ENCODE measurements around the gene NIP7.

Gene NIP7

DNA sequence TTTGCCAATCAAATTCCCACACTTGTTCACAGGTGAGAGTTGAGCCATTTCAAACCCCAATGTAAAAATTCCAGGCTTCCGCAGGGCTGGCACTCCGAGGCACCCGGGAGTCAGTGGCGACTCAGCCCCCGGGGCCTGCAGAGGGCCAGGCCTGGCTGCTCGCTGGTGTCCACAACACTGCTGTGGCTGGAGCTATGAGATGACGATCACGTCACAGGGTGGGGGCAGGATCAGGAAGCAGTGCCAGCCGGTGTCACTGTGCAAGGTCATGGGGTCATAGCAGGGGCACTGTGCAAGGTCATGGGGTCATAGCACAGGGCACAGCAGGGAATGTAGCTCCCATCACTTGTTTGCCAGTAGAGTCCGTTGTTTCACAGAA, 20.7 kb upstream of the NIP7 start:
- DNase-seq (ENCODE audit: low read depth): no peak

GRCh38 chr16:69319381-69319780, 20.2 kb upstream of the NIP7 start:
- DNase-seq (ENCODE audit: low read depth): no peak

DNA sequence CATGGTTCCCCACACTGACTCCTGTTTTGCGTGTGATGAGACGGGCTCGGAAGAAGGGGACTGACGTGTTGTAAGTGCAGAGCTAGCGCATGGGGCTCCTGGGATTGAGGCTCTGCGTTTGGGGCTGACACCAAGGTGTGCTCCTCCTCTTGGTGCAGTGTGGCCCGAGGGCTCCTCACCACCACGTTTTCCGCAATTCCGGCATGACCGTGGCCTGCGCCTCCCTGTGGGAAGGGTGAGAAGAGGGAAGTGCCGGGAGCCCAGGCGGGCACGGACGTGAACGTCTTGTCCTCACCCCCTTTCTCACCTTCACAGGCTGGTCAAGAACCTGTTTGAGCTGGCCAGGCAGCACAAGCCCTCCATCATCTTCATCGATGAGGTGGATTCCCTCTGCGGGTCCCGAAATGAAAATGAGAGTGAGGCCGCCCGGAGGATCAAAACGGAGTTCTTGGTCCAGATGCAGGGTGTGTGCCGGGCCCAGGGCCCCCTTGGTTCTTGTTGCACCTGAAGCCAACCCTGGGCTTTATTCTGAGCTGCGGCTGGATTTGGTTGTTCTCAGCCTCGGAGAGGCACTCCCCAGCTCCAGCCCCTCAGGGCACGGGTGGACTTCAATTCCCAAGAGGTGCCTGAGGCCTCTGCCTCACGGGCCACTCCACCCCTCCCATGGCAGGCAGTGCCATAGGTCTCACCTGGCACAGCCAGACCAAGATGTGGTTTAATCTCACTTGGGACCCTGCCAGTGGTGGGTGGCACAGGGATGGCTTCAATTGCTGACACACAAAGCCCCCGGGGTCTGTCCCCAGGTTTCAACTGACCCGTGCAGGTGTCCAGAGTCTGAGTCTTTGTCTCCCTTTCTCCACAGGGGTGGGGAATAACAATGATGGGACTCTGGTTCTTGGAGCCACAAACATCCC, 19.5 kb upstream of the NIP7 start:
- DNase-seq (ENCODE audit: low read depth): no peak

GRCh38 chr16:69320740-69321073, 18.9 kb upstream of the NIP7 start:
- DNase-seq (ENCODE audit: low read depth): no peak

GRCh38 chr16:69321080-69321479, 18.5 kb upstream of the NIP7 start:
- no peak for DNase-seq (ENCODE audit: low read depth)

- DNase-seq (ENCODE audit: low read depth): no peak
Measured at GRCh38 chr16:69322343-69322742, 17.2 kb upstream of the NIP7 start.

DNA sequence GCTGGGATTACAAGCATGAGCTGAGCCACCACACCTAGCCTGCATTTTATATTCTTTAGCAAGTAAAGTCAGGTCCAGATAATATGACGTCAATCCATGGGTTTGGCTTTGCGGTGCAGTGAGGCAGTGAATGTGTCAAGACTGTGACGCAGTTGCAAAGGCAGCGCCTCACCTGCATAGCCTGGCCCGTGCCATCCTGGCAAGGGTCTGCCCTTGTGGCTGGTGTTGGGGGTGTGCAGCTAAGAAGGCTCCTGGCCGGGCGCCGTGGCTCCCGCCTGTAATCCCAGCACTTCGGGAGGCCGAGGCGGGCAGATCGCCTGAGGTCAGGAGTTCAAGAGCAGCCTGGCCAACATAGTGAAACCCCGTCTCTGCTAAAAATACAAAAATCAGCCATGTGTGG, 16.2 kb upstream of the NIP7 start:
- no peak for DNase-seq (ENCODE audit: low read depth)

DNA sequence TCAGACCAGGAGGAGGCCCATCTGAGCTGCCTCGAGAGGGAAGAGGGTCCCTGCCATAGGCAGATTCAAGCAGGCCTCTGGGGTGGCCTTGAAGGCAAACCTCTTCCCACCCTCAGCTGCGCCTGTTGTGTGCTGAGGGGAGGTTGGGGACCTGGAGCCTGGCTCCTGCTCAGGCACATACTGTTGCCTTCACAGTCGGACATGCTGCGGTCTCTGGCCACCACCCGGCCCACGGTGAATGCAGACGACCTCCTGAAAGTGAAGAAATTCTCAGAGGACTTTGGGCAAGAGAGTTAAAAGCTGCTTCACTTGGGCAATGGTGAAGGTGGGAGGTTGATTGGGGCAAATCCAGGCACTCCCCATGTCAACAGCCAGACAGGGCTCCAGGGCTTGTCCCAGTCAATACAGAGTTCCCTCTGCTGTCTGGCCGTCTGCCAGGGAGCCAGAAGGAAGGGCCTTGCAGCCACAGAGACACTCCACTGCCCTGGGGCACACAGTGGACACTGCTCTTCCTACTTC, 15.5 kb upstream of the NIP7 start:
- DNase-seq (ENCODE audit: low read depth): no peak

GRCh38 chr16:69324585-69325253, 14.9 kb upstream of the NIP7 start:
- no peak for DNase-seq (ENCODE audit: low read depth)

GRCh38 chr16:69325784-69326171, 13.8 kb upstream of the NIP7 start:
- no peak for DNase-seq (ENCODE audit: low read depth)

DNA sequence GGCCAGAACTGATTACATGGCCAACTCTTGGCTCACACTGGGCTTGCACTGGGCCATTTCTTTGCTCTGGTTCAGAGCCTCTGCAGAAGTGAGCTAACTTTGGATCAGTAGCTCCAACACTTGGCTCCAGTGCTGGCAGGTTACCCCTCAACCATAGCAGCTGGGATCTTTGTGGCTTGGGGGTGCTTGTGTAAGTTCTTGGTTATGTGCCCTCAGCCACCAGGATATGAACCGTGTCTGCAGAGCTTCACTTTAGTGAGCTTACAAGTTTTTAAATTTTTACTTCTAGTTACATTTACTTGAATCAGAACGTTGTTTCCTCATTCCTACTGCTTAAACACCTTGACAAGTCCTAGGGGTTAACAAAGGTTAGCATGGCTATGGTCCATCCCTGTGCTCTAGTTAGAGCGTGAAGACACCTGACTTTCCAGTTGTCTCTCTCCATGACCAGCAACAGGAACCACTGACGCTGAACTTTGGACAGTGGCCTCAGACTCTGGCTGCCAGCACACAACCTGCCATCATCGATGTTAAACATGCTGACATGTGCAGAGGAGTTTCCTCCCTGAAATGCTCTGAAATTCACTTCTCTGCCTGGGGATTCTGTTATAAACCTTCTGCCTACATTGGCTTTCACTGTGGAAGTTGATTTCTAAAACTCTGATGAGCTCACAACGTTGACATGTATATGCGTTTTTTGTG, 13.2 kb upstream of the NIP7 start:
- no peak for DNase-seq (ENCODE audit: low read depth)

GRCh38 chr16:69327585-69328310, 11.8 kb upstream of the NIP7 start:
- no peak for DNase-seq (ENCODE audit: low read depth)

DNA sequence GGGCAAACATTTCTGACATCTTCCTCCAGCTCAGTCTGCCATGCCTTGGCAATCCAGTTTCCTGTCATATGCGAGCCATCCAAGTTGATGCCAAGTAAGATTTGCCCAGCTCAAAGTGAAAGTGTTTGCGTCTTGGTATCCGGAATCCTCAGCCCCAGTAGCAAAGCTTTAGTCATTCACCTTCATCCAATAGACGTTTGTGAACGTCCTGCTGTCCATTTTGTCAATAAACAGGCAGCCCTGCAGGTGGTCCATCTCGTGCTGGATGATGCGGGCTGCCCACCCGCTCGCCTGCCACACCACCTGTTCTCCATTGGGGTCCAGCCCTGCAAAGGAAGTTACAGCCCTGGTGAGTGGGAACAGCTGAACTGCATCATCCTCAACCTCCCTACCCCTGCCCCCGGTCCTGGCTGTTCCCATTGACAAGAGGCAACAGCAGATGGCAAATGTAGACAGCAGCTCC, 10.7 kb upstream of the NIP7 start:
- peak; percentile 42 for DNase-seq (ENCODE audit: low read depth)

DNA sequence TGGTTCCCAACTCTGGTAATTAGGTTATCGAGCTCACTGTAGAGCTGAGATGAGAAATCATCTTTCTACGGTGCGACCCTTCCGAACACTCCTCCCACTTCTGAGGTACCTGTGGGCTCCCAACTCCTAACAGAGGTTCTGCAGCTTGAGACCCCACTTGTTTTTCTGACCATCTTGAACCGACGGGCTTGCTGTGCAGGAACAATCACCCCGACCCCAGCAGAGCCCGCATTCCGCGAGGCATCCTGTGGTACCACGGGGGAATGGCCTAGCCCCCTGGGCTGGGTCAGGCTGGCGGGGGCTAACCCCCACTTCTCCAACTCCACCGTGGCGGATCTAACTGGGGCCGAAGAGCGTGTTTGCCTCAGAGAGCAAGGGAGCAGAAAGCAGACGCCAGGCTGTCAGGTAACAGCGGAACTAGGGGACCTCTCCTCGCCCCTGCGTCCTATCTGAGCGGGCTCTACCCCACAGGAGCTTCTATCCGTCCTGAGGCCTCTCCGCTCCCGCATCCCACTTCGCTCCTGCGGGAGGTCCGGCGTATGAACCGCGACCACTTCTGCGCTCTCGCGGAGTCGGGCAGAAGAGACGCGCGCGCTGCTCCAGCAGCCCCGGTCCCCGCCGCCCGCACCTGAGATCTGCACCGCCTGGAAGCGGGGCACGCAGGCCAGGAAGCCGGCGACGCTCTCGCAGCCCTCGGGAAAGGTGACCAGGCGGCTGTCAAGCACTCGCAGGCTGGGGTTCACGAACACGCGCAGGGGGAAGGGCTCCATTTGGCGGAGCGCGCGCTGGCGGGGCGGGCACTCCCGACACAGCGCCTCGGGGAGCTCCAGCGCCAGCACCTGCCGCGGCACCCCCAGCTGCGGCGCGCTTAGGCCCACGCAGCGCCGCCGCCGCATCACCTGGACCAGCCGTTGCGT, 9.9 kb upstream of the NIP7 start:
- peak; percentile 34 for DNase-seq (ENCODE audit: low read depth)

DNA sequence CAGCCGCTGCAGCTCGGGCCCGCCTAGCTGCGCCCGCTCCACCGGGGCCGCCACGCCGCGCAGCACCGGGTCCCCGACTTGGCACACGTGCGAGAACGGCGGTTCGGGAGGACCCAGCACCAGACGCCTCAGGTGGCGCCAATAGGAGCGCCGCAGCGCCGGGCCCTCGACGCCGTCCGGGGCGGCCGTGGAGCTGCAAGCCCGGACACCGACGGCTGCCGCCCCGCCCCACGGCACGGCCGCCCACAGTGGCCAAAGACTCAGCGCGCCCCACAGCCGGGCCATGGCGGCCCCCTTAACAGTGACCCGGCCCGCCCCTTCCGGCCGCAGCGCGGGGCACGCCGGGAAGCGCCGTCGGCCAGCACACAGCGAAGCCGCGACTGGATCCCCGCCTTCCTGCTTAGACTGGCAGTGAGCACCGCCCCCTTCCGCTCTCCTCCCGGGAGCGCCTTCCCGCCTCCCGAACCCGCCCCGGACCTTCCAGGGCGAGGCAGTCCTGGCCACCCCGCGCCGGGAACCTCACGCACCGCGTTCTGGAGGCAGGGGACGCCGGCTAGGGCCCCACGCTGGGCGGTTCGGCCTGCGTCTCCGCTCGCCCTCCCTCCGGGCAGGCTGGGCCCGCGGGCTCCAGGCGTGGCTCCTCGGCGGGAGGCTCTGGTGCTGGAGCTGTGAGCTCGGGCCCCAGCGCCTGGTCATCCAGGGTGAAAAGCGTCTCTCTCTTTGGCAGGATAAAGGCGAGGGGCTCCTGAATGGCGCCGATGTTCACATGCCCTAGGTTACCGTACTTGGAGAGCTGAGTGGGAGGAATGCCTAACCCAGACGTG, 9.1 kb upstream of the NIP7 start, which contains the start of gene PDF:
Gene PDF (minus strand): TSS at position 303 of the 824 bp plus-strand sequence. CDS start 18 bp downstream, at position 285.
- DNase-seq (ENCODE audit: low read depth): peak; percentile 94

DNA sequence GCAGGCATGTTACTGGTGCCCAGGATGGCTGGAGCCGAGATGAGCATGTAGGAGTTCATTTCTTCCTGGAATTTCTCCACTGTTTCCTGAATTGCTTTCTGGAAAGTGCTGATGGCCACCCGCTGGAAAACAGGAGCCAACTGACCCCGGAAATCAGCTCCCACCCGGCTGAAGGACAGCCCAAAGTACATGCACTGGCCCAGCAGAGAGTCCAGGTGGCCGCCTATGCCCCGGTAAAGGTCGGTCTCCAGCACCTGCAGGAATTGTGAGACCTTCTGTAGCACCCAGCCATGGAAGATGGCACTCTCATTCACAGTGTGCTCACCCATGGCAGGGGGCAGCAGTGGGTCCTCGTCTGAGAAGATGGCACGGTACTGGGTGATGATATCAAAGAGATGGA, 4.9 kb upstream of the NIP7 start:
- DNase-seq (ENCODE audit: low read depth): no peak

DNA sequence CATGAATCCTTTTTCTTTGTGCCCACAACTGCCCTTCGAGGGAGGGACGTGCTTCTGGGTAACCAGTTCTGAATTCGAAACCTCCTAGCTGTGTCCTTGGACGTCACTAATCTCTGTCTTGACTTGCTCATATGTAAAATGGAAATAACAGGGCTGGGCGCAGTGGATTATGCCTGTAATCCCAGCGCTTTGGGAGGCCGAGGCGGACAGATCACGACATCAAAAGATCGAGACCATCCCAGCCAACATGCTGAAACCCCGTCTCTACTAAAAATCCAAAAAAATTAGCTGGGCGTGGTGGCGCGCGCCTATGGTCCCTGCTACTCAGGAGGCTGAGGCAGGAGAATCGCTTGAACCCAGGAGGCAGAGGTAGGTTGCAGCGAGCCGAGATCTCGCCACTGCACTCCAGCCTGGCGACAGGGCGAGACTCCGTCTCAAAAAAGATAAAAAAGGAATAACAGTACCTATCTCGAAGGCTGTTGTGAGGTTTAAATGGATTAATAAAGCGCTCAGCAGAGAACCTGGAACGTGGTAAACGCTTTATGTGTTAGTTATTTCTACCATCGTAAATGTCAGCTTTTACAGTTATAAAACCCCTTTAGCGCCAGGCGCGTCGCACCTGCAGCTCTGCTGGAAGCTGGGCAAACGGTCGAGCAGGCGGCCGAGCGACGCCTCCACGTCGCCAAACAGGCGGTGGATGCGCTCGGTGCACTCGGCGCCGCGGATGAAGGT, 849 bp upstream of the NIP7 start:
- no peak for DNase-seq (ENCODE audit: low read depth)

DNA sequence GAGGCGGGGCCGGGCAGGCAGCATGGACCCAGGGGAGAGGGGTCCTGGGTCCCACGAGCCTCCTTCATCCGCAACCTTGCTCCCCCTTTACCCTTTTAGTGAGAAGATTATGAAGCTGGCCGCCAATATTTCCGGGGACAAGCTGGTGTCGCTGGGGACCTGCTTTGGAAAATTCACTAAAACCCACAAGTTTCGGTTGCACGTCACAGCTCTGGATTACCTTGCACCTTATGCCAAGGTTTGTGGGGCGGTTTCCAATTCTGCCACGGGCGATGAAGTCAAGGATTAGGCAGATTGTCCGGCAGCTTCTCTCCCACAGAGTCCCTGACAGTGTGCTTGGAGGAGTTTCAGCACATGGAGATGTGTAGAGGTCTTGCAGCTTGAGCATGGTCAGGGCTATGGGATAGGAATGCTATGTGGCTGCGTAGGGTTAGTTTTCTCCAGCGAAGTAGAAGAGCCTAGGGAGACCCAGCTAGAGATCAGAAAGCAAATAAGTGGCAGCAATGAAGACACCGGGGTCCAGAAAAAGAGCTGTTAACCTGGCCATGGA, 598 bp downstream of the NIP7 start:
- DNase-seq (ENCODE audit: low read depth): peak; percentile 41

- no peak for DNase-seq (ENCODE audit: low read depth)
Measured at GRCh38 chr16:69344171-69344570, 4.6 kb downstream of the NIP7 start.

Data from iris pigment epithelial cell (primary cell).